Neutrophil (primary cell): ENCODE data around the gene OR4C6.

Experiments used
- H3K27ac ChIP-seq: fragments of 200-600 bp; sonication (generic); 2 replicates; pipeline ENCODE4 v1.5.1; 2016; ENCODE audit warnings: mild to moderate bottlenecking, moderate library complexity
- H3K27me3 ChIP-seq: fragments of 200-600 bp; sonication (generic); 2 replicates; pipeline ENCODE4 v1.6.0; 2016; ENCODE audit warnings: mild to moderate bottlenecking
- H3K36me3 ChIP-seq: fragments of 200-600 bp; sonication (generic); 2 replicates; pipeline ENCODE4 v1.5.1; 2017
- H3K4me1 ChIP-seq, 2 experiments: fragments of 200-600 bp in 1 of 2; sonication (generic) in 1 of 2; 1 replicate in 1 of 2; 2 replicates in 1 of 2; pipeline versions ENCODE4 v1.5.1 to v1.6.1; 2013 to 2016; ENCODE audit warnings: low read depth in 1 of 2, low read length in 1 of 2, mild to moderate bottlenecking in 1 of 2, moderate library complexity in 1 of 2; ENCODE audit not compliant: control insufficient read depth in 1 of 2, insufficient read depth in 1 of 2
- H3K4me3 ChIP-seq, 2 experiments: fragments of 200-600 bp in 1 of 2; sonication (generic) in 1 of 2; 1 replicate in 1 of 2; 2 replicates in 1 of 2; pipeline ENCODE4 v1.5.1; 2013 to 2016; ENCODE audit warnings: low read depth in 1 of 2, low read length in 1 of 2, mild to moderate bottlenecking in 1 of 2, moderate library complexity in 1 of 2
- H3K9me3 ChIP-seq: fragments of 200-600 bp; sonication (generic); 2 replicates; pipeline ENCODE4 v1.5.1; 2016
- TF ChIP-seq, protein P1 (sequence below): fragments of 200-600 bp; sonication (generic); IDR thresholded peaks from 2 replicates; pipeline ENCODE4 v1.5.1; 2016; ENCODE audit warnings: antibody characterized with exemption

Gene OR4C6

DNA sequence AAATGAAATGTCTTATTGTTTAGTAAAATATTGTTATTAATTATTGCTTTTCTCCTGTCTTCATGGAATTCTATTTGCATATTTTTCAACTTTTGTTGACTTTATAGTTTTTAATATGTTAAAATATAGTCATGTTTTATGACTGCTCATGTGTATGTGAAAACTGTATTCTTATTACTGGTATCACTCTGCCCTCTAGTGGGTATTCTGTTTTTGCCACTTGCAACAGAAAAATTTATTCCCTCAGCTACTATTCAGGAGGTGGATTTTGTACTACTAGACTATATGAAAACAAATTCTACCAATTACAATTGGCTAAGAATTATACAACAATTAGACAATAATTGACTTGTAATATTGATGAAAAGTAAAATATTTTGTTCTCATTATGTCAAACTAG, 45.0 kb downstream of the OR4C6 start:
- TF ChIP-seq, protein P1, sequence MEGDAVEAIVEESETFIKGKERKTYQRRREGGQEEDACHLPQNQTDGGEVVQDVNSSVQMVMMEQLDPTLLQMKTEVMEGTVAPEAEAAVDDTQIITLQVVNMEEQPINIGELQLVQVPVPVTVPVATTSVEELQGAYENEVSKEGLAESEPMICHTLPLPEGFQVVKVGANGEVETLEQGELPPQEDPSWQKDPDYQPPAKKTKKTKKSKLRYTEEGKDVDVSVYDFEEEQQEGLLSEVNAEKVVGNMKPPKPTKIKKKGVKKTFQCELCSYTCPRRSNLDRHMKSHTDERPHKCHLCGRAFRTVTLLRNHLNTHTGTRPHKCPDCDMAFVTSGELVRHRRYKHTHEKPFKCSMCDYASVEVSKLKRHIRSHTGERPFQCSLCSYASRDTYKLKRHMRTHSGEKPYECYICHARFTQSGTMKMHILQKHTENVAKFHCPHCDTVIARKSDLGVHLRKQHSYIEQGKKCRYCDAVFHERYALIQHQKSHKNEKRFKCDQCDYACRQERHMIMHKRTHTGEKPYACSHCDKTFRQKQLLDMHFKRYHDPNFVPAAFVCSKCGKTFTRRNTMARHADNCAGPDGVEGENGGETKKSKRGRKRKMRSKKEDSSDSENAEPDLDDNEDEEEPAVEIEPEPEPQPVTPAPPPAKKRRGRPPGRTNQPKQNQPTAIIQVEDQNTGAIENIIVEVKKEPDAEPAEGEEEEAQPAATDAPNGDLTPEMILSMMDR = no peak
- H3K27ac ChIP-seq = no peak overlapping the region
- H3K9me3 ChIP-seq = no peaks in the 10 kb centered on the region
- H3K27me3 ChIP-seq = no peaks in the 10 kb centered on the region
- H3K36me3 ChIP-seq = no peaks in the 10 kb centered on the region
- H3K4me3 ChIP-seq = no peak overlapping the region
- no peaks in the 10 kb centered on the region for H3K4me1 ChIP-seq

DNA sequence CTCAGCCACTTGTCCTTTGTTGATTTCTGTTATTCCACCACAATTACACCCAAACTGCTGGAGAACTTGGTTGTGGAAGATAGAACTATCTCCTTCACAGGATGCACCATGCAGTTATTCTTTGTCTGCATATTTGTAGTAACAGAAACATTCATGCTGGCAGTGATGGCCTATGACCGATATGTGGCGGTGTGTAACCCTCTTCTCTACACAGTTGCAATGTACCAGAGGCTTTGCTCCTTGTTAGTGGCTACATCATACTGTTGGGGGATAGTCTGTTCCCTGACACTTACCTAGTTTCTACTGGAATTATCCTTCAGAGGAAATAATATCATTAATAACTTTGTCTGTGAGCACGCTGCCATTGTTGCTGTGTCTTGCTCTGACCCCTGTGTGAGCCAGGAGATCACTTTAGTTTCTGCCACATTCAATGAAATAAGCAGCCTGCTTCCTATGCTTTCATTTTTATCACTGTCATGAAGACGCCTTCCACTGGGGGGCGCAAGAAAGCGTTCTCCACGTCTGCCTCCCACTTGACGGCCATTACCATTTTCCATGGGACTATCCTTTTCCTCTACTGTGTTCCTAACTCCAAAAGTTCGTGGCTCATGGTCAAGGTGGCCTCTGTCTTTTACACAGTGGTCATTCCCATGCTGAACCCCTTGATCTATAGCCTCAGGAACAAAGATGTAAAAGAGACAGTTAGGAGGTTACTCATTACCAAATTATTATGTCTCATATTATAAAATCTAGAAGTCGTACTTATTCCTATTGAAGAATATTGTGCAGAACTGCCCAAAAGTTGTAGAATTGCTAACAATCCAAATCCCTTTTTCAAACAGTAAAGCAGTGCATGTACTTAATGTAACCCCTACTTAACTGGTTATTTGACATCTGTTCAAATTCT, 53.2 kb downstream of the OR4C6 start:
- Histone ChIP-seq H3K27me3 (no peaks in the 10 kb centered on the region), H3K4me3 (no peak overlapping the region), H3K27ac (no peak overlapping the region), H3K4me1 (no peaks in the 10 kb centered on the region), H3K9me3 (no peaks in the 10 kb centered on the region), H3K36me3 (no peaks in the 10 kb centered on the region)
- TF ChIP-seq, protein P1 = no peak
